Stomach (tissue), 9 donors: ENCODE measurements around the gene VAMP2. TPM values are rescaled to one million over a fixed set of nuclear protein-coding genes. Genes with fewer than 3 reads are reported as not detected.

Experiments
- DNase-seq, 2 donors: peaks; one replicate each; pipeline versions ENCODE4 v3.0.0 to v3.0.0-alpha.2; 2013 to 2019
- H3K27ac ChIP-seq, 5 donors: fragments of 200-600 bp in 4 of 5; sonication (generic) in 4 of 5; one replicate each; pipeline ENCODE4 v1.5.1; 2013 to 2019; ENCODE audit warnings: mild to moderate bottlenecking in 1 of 5, moderate library complexity in 1 of 5
- H3K27me3 ChIP-seq, 3 donors: fragments of 200-600 bp; sonication (generic); one replicate each; pipeline ENCODE4 v1.5.1; 2017 to 2019; ENCODE audit warnings: mixed run types in 1 of 3
- H3K36me3 ChIP-seq, 4 donors: fragments of 200-600 bp; sonication (generic); 1 replicate in 3 of 4; 2 replicates in 1 of 4; pipeline ENCODE4 v1.5.1; 2016 to 2019
- H3K4me1 ChIP-seq, 4 donors: fragments of 200-600 bp; sonication (generic); one replicate each; pipeline ENCODE4 v1.5.1; 2016 to 2019
- H3K4me3 ChIP-seq, 4 donors: fragments of 200-600 bp; sonication (generic) in 3 of 4; one replicate each; pipeline ENCODE4 v1.5.1; 2016 to 2019; ENCODE audit warnings: mild to moderate bottlenecking in 1 of 4
- H3K9me3 ChIP-seq, 4 donors: fragments of 200-600 bp; sonication (generic); one replicate each; pipeline ENCODE4 v1.5.1; 2016 to 2019
- EP300 ChIP-seq: sonication (generic); formaldehyde crosslinking; IDR thresholded peaks from one replicate; pipeline ENCODE4 v1.6.1; 2017; ENCODE audit warnings: antibody characterized with exemption
- POLR2A ChIP-seq, 4 donors: fragments of 450-650 bp; IDR thresholded peaks; one replicate each; pipeline ENCODE4 v1.6.1; 2016; ENCODE audit warnings: antibody characterized with exemption in 4 of 4, control low read depth in 2 of 4, mild to moderate bottlenecking in 1 of 4, moderate library complexity in 1 of 4
- POLR2AphosphoS5 ChIP-seq, 3 donors: sonication (generic); formaldehyde crosslinking; IDR thresholded peaks; one replicate each; pipeline ENCODE4 v1.6.1; 2016; ENCODE audit warnings: antibody characterized with exemption in 3 of 3
- WGBS, 5 donors: extraction: QIAGEN DNeasy Blood & Tissue Kit in 3 of 5; methylation state at CpG; one replicate each; pipeline versions ENCODE4 v1.1.5 to v1.1.7; 2013 to 2018; 5-methylcytosine and 5-hydroxymethylcytosine counted together
- intact Hi-C: fragments of 100-400 bp; cut with DNase I; formaldehyde crosslinking; loops from one replicate; pipeline ENCODE4 v1.15.1; 2023; ENCODE audit warnings: low total_unique reads
- polyA plus RNA-seq, 3 donors: library from polyadenylated mRNA; stranded (reverse); fragments of 200-250 nt; gene quantifications; one replicate each; pipeline ENCODE4 v1.2.3, GENCODE V29; 2013
- total RNA-seq, 5 donors: library from RNA; depleted of rRNA; stranded (reverse); fragments of >200 nt; gene quantifications; one replicate each; pipeline versions ENCODE4 v1.1.0 to v1.2.3, GENCODE V29; 2014 to 2016
- TF ChIP-seq, protein P1 (sequence below), 7 experiments: fragments of 450-650 bp in 4 of 7; fragments of 200-600 bp in 3 of 7; sonication (generic) in 3 of 7; IDR thresholded peaks; one replicate each; pipeline ENCODE4 v1.5.1; 2016 to 2019; ENCODE audit warnings: antibody characterized with exemption in 7 of 7, control low read depth in 2 of 7, mild to moderate bottlenecking in 1 of 7
- donor health status: healthy with polysubstance abuse.
- donor health status: Bipolar disorder and iron deficiency.
- donor health status: healthy.

VAMP2 gene
- total and polyA plus RNA-seq, 8 donors, result 6.7 to 104 (median 37.8) TPM

DNA sequence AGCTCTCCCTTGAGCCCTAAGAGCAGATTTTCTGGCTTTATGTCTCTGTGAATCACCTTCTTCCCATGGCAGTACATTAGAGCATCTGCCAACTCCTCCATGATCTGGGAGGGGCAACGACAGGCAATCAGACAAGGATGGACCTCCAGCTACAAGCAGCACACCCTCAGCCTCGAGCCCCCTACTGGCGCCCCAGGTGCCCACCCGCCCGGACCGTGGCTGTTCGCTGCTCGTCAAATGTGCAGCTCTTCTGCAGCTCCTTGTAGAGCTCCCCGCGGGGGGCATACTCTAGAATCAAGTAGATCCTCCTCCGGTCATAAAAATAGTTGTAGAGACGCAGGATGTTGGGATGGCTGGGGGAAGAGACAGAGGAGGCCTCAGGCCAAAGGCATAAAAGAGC lies 43.8 kb upstream of the VAMP2 start:
- Histone ChIP-seq H3K36me3 (no peaks in the 10 kb centered on the region), H3K27me3 (no peaks in the 10 kb centered on the region), H3K4me1 (peaks cover 7 to 28% (median 14%) of the 10 kb centered on the region in 4 donors), H3K4me3 (no peak overlapping the region), H3K9me3 (no peaks in the 10 kb centered on the region), H3K27ac (no peak overlapping the region)
- WGBS, 5 donors, result 95 to 96% (median 96%) methylated on average over 12 of the region's 12 CpGs
- no peak for DNase-seq
- TF ChIP-seq POLR2AphosphoS5 (IDR thresholded peaks at IDR 0.05), result no peak
- TF ChIP-seq EP300, result no peak
- TF ChIP-seq, protein P1, sequence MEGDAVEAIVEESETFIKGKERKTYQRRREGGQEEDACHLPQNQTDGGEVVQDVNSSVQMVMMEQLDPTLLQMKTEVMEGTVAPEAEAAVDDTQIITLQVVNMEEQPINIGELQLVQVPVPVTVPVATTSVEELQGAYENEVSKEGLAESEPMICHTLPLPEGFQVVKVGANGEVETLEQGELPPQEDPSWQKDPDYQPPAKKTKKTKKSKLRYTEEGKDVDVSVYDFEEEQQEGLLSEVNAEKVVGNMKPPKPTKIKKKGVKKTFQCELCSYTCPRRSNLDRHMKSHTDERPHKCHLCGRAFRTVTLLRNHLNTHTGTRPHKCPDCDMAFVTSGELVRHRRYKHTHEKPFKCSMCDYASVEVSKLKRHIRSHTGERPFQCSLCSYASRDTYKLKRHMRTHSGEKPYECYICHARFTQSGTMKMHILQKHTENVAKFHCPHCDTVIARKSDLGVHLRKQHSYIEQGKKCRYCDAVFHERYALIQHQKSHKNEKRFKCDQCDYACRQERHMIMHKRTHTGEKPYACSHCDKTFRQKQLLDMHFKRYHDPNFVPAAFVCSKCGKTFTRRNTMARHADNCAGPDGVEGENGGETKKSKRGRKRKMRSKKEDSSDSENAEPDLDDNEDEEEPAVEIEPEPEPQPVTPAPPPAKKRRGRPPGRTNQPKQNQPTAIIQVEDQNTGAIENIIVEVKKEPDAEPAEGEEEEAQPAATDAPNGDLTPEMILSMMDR (IDR thresholded peaks at IDR 0.05), result no peak
- TF ChIP-seq POLR2A (IDR thresholded peaks at IDR 0.05), result no peak
- intact Hi-C loops, result no loop called here

DNA sequence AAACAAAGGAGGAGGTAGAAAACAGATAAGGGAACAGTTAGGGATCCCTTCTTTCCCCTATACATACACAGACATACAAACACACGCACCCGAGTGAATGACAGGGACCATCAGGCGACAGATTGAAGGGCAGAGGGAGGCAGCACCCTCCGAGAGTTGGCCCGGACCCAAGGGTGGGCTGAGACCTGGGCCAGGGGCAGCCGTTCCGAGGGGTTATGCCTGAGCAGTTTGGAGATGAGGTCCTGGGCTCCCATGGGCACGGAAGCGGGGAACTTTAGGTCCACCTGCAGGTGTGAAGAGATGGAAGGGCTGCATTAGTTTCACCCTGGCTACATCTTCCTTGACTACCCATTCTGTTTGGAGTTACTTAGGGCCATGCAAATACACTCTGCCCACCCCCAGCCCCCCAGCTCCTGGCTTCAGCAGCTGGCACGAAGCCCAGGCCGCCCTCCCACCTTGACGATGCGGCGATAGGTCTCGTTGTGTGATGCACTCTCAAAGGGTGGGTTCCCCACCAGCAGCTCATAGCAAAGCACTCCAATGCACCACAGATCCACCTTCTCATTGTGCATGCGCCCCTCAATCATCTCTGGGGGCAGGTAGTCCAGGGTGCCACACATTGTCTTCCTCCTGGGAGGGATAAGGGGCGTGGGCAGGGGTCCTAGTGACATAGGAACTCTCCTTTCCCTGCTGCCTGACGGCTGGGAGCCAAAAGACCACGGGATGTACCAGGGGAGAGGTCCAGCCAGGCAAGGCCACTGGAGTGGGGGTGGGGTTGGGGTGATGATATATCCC lies 42.2 kb upstream of the VAMP2 start:
- DNase-seq, result no peak
- no peaks in the 10 kb centered on the region for H3K36me3 ChIP-seq
- 85 to 91% (median 90%) methylated on average over 19 of the region's 19 CpGs for WGBS, 5 donors

DNA sequence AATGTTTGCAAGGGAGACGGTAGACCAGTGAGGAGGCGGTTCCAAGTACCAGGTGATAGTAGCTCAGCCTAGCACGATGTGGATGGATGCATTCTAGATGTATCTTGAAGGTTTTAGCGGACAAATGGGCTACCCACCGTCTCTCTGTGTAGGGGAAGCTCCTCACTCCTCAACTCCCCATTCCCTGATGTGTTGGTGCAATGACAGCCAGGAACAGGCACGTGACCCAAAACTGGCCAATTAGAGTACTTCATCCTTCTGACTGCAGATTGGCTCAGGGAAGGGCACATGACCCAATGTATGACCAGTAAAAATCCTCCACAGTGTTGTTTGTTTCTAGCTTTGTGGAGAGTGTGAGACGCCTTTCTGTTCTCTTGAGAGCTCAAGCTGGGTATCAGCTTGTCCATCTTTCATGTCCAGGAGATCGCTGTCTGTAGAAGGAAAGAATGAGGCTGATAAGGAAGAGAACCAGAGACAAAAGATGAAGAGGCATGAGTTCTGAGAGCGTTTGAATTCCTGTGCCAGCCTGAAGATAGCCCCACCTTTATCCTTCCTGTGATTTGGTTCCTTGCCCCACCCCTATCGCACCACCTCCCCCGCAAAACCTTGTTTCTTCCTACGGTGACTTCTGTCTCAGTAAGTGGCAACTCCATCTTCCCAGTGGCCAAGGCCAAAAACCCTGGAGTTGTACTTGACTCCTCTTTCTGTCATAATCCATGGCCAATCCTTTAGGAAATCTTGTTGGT lies 29.5 kb upstream of the VAMP2 start:
- WGBS, 5 donors, result 15 to 30% (median 18%) methylated on average over 11 to 12 of the region's 12 CpGs
- intact Hi-C loops, result no loop called here
- Histone ChIP-seq H3K36me3 (no peaks in the 10 kb centered on the region), H3K4me1 (peaks cover 35 to 50% (median 45%) of the 10 kb centered on the region in 4 donors), H3K4me3 (peak overlapping the region; percentile 31 to 37 (median 34)), H3K27me3 (no peaks in the 10 kb centered on the region), H3K27ac (peak overlapping the region; percentile 66 to 84 (median 82)), H3K9me3 (no peaks in the 10 kb centered on the region)
- DNase-seq, result peak; percentile 78 to 96
- TF ChIP-seq POLR2A (IDR thresholded peaks at IDR 0.05) (peak in 1 of 4 donors; percentile 44), EP300 (no peak), POLR2AphosphoS5 (IDR thresholded peaks at IDR 0.05) (peak; percentile 48 to 79 (median 77))
- TF ChIP-seq, protein P1 (IDR thresholded peaks at IDR 0.05), result no peak

More for the DNA sequence above, 42.2 kb upstream of the VAMP2 start:
- no peak for TF ChIP-seq POLR2A (IDR thresholded peaks at IDR 0.05)
- TF ChIP-seq EP300, result no peak
- TF ChIP-seq, protein P1 (IDR thresholded peaks at IDR 0.05), result no peak
- no peak for TF ChIP-seq POLR2AphosphoS5 (IDR thresholded peaks at IDR 0.05)
- intact Hi-C loops, result no loop called here
- Histone ChIP-seq H3K4me3 (no peak overlapping the region), H3K4me1 (peaks cover 3 to 19% (median 9%) of the 10 kb centered on the region in 4 donors), H3K27me3 (no peaks in the 10 kb centered on the region), H3K27ac (no peak overlapping the region), H3K9me3 (no peaks in the 10 kb centered on the region)

DNA sequence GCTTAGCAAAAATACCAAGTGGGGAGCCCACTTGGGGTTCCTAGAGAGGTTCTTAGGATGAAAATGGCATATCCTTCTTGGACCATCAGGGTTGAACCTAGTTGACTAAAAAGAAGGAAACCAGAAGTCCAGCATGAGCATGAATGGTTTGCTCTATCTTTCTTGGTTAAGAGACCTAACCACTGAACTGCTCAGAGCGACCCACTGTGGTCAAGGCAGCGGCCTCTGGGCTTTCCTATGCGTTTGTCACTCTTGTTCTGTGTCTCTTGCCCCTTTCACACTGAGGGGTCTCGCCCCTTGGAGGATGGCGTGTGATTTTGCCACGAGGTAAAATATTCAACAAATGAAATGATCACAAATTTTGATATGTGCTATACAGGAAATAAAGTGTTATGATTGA lies 27.8 kb upstream of the VAMP2 start:
- peak overlapping the region; percentile 50 to 99 (median 98) for H3K27ac ChIP-seq
- H3K27me3 ChIP-seq, result no peaks in the 10 kb centered on the region
- no peaks in the 10 kb centered on the region for H3K36me3 ChIP-seq
- intact Hi-C loops, result no loop called here
- TF ChIP-seq, protein P1 (IDR thresholded peaks at IDR 0.05), result no peak
- TF ChIP-seq POLR2AphosphoS5 (IDR thresholded peaks at IDR 0.05), result no peak
- no peak for TF ChIP-seq EP300
- TF ChIP-seq POLR2A (IDR thresholded peaks at IDR 0.05), result no peak
- H3K9me3 ChIP-seq, result no peaks in the 10 kb centered on the region
- peak overlapping the region in 3 of 4 donors; percentile 70 to 88 (median 72) for H3K4me3 ChIP-seq
- no peak for DNase-seq
- H3K4me1 ChIP-seq, result peaks cover 35 to 63% (median 53%) of the 10 kb centered on the region in 4 donors
- WGBS, 5 donors, result 30 to 48% (median 42%) methylated on average over 6 of the region's 6 CpGs
